DND-41 (cell line): ENCODE data around the gene ABCC4.

Source experiments
- EZH2 ChIP-seq: IDR thresholded peaks from 3 replicates; pipeline ENCODE4 v1.6.1; 2012; ENCODE audit warnings: borderline replicate concordance, low read depth, mild to moderate bottlenecking, moderate library complexity, low read length, inconsistent platforms; ENCODE audit not compliant: severe bottlenecking
- TF ChIP-seq, protein P1 (sequence below): IDR thresholded peaks from 2 replicates; pipeline ENCODE4 v1.5.1; 2012; ENCODE audit warnings: borderline replicate concordance, low read length, moderate library complexity, mild to moderate bottlenecking; ENCODE audit not compliant: poor library complexity, severe bottlenecking; ENCODE audit errors: extremely low read depth

DNA sequence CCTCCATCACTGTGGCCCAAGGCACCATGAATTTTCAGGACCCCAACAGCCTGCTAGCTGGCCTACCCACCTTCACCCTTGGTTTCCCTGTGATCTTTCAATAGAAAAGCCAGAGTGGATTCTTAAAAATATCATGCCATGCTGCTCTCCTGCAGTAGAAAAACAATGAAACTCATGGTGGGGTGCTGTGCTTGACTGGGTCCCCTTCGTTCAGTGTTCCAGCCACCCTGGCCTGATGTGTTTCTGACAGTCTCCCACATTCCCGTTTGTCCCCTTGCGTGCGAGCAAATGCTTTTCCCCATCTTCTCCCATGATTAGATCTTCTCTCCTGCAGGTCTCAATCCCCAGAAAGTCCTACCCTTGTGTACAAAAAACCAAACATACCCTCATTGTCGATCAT lies 43.2 kb downstream of the ABCC4 start:
- no peak for TF ChIP-seq EZH2
- TF ChIP-seq, protein P1, sequence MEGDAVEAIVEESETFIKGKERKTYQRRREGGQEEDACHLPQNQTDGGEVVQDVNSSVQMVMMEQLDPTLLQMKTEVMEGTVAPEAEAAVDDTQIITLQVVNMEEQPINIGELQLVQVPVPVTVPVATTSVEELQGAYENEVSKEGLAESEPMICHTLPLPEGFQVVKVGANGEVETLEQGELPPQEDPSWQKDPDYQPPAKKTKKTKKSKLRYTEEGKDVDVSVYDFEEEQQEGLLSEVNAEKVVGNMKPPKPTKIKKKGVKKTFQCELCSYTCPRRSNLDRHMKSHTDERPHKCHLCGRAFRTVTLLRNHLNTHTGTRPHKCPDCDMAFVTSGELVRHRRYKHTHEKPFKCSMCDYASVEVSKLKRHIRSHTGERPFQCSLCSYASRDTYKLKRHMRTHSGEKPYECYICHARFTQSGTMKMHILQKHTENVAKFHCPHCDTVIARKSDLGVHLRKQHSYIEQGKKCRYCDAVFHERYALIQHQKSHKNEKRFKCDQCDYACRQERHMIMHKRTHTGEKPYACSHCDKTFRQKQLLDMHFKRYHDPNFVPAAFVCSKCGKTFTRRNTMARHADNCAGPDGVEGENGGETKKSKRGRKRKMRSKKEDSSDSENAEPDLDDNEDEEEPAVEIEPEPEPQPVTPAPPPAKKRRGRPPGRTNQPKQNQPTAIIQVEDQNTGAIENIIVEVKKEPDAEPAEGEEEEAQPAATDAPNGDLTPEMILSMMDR: no peak
